GF-D8 (cell line): Measurements from ENCODE around the gene GOLIM4.

Experiments
- DNase-seq: peaks from one replicate; lab custom pipeline; 2025; lab: John Stamatoyannopoulos, UW

The GOLIM4 gene

DNA sequence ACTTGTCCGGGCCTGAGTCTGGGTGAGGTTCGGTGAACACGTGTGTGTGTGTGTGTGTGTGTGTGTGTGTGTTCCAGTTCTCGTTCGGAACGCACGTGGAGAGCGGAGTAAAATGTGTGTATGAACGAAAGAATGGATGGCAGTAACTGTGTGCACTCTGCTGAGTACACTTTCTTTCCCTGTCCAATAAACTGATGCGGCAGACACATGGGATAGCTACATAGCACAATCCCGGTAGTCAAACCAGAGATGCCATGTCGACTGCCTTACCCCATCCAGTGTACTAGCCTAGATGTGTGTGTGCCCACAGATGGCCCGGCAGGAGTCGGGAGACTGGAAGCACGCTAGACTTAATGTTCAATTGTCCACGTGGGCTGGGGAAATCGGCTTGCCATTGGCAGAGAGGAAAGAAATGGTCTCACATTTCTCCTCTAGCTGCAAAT lies 507 bp upstream of the GOLIM4 start:
- peak; percentile 90 for DNase-seq

DNA sequence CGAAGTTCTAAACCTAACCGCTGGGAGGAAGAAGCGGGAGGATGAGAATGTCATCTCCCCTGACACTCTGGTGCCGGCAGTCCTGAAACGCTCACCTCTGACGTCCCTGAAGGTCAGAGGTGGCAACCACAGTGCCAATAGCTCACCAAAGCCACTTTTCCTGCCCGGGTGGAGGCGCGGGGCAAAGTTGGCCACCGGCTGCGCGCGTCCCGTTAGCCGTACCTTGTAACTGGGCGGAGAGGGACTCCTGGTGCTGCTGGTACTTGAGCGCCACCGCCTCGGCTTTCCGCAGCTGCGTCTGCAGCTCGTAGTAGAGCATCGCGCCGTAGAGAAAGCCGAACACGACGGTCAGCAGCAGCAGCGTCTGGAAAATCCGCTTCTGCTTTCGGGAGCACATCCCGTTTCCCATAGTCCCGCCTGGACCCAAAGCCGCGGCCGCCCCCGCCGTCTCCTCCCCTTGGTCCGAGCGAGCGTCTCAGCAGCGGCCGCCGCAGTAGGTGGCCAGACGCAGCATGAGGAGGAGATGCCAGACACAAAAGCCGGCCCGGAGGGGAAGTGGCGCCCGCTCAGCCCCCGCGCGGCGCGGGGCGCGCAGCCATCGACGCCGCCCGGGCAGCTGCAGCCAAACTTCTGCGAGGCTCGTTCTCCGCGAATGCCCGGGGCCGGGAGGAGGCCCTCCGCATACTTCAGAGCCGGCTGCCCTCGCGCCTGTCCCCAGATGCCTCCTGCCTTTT lies 680 bp downstream of the GOLIM4 start:
- DNase-seq = peak; percentile 46

DNA sequence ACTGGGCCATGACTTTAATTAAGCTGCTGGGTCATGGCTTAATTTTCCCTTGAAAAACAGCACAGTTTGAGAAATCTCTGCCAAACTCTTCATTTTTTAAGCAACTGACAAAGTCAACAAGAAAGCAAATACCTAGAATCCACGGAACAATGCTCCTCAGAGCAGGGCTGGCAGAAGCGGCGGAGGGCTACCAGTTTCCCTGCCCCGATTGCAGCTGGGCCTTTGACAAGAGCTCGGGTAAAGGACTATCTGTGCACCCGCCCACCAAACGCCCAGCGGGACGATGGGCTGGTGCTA lies 1.2 kb downstream of the GOLIM4 start:
- DNase-seq = no peak

DNA sequence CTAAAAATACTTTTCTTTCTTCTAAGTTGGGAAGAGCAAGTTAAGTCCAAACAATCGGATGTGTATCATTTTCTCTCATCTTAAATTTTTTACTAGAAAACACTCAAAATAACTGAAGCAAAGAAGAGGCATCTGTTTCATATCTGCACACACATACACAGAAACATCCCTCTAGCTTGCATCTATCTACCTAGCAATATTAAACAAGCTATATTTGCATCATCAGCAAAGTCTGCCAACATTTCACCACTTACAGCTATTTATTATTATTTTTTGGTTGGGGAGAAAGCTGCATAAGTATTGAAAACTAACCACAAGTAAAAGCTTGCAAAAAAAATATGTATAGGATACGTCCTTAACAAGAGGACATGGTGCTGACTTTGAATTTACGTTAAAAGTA lies 1.9 kb downstream of the GOLIM4 start:
- no peak for DNase-seq

DNA sequence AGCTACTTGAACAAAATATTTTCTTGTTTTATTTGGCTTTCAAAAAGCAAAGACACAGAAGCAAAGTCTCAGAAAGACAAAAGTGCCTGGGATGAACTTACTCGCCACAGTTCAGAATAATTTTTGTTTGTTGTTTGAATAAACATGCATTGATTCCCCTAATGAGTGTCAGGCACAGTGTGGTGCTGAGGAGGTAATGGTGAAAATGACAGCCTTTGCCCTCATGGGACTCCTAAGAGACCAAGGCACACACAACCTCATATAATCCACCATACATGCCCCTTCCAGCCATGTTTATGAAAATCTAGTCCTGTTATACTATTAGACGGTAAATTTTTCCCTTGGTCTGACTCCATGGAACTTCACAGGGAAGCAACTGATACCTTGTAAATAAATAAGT lies 2.5 kb downstream of the GOLIM4 start:
- no peak for DNase-seq

DNA sequence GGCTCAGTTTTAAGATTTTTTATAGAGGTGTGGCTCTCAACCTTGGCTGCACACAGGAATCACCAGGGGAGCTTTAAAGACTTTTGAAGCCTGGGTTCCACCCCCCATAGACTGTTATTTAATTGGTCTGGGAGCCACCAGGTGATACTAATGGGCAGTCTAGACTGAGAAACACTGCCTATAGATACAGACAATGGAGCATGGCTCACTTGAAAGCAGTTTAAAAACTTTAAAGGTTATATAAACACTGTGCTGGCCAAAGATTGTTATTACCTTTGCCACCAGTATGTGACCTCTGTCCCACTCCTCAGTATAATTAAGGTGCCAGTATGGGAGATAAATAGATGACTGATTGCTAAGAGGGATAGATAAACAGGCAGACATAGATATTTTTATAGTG lies 3.8 kb downstream of the GOLIM4 start:
- DNase-seq = no peak

DNA sequence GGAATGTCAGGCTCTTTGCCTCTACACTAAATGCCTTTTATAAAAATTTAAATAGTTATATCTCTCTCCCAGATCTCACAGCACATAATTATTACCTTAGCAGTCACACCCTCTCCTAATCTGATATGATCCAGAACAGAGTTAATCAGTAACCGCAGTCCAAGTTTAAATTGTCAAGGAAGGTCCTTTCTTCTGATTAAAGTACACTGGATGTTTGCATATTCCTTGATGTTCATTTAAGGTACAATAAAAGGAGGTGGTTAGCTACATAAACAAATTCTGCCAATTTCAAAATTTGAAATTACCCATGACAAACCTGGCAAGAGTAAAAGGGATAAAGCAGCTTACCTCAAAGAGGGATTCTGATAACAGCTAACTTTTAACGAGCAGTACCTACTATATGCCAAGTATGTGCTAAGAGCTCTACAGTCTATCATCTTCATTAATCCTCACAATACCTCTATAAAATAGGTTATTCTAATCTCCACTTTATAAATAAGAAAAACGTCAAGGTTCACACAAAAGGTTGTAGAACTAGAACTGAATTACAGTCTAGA lies 4.3 kb downstream of the GOLIM4 start:
- no peak for DNase-seq

DNA sequence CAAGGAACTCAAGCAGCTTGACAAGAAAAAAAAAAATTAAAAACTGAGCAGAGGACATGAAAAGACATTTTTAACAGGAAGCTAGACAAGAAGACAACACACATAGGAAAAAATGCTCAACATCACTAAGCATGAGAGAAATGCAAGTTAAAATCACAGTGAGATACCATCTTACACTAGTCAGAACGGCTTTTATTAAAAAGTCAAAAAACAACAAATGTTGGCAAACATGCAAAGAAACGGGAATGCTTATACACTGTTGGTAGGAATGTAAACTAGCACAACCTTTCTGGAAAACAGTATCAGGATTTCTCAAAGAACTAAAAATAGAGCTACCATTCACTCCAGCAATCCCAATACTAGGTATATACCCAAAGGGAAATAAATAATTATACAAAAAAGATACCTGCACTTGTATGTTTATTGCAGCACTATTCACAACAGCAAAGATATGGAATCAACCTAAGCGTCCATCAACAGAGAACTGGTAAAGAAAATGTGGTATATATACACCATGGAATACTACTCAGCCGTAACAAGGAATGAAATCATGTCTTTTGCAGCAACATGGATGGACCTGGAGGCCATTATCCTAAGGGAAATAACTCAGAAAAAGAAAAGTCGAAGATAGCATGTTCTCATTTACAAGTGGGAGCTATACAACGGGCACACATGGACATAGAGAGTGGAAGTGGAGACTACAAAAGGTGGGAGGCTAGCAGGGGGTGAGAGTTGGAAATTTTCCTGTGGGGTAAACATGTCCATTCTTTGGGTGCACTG lies 5.2 kb downstream of the GOLIM4 start:
- no peak for DNase-seq

DNA sequence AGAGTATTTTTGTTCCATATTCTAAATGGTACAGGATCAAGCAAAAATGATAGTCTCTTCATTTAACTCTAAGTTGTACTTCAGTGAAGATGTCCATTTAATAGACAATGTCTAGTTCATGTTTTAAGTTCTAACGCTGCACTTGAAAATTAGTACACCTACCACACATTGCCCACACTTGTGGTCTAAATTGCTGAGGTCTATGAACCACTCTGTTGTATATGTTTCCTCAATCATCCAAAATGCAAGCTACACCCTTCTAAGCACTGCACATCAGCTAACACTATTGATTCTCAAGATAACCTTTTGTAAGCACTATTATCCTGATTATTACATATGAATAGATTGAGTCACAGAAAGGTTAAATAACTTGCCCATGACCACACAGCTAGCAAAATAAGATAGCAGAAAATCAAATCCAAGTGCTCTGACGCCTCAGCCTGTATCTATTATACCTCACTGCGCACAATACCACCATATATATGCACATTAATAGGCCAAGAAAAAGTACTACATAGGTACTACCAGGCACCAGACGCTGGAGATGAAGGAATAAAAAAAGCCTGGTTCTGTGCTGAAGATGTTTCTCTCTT lies 6.4 kb downstream of the GOLIM4 start:
- DNase-seq = no peak

DNA sequence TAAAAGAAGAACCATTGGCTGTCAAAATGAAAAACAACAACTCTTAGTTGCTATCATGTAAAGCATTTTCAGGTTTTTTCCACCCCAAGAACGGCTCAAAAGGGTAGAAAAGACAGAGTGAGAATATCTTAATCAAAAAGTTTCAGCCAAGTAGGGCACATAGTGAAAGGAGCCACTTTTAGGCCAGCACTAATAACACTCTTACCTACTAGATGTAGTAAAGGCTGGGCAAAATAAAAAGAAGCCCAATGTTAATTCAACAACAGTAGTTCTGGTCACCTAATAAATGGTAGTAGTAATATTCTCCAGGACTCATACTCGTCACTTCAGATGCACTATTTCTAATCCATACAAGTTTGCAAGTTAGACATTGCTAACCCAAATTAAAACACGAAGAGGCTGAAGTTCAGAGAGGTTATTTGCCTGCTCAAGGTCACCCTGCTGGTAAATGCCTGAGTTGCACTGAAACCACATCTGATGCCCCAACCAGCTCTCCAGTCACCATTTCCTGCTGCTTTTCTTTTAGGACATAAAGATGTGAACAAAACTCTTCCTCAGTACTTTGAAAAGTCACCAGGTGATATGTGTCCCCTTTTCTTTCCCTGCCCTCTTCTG lies 7.5 kb downstream of the GOLIM4 start:
- peak; percentile 19 for DNase-seq

DNA sequence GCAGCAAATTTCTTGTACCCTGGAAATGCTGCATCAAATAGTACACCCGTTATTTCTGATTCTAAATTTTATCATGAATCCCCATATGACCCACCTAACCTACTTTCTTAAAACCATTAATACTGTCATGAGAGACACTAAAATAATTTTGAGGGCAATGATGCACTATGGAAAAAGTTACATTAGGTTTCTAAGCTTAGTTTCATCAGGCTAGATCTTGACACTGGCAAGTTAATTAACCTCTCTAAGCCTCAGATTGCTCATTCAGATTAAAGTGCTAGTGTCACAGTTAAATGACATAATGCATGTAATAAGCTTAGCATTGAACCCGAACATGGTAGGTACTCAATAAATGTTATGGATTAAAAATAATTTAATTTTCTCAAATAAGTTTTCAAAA lies 8.2 kb downstream of the GOLIM4 start:
- no peak for DNase-seq

DNA sequence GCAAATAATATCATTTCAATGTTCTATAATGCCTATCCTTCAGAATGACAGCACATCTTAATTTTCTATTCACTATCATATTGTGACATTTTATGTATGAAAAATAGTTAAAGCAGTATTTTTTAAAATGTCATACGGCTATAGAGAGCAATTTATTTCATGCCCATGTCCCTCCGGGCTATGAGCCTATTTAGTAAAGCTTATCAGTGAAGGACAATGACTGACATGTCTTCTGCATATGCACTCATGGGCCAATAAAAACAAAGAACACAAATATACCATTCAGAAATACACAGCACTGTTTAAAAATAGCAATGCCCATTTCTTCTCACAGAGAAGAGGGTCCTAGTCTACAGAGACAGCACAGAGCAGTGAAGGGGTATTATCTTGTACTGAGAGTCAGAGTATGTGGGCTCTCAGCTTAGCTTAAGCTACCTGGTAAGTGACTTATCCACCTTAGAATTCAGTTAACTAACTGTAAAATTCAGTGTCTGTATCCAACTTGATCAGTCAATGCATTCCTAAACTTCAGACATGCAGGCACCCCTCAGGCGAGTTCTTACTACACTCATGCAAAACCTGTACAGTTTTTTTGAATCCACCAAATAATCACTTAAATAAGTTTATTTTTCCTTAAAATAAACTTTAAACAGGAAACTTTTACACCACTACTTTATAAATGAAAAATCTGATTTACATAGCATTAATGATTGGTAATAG lies 9.0 kb downstream of the GOLIM4 start:
- no peak for DNase-seq

DNA sequence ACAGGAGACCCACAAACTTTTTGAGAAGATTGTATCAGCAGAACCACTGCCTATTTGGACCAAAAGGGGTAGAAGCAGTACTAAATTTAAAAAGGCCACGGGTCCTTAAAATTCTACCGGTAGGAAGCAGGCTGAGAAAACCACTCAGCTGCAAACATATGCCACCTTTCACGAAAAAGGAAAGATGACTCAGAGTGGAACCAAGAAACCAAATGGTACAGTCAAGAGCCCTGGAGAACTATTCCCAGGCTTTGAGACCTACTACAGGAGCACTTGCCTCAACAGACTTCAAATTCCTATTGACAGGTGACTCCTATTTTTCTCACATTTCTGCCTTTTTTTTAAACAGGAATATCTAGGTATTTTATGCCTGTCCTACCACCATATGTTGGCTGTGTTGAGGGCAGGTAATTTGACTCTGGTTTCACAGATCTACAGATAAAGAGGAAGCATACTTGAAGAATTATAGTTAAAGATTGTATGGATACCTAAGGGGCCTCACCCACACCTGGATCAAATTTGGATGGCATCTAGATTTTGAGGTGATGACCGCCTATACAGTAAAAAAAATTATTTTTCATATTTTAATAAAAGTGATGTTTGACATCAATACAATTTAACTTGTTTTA lies 10.1 kb downstream of the GOLIM4 start:
- no peak for DNase-seq

DNA sequence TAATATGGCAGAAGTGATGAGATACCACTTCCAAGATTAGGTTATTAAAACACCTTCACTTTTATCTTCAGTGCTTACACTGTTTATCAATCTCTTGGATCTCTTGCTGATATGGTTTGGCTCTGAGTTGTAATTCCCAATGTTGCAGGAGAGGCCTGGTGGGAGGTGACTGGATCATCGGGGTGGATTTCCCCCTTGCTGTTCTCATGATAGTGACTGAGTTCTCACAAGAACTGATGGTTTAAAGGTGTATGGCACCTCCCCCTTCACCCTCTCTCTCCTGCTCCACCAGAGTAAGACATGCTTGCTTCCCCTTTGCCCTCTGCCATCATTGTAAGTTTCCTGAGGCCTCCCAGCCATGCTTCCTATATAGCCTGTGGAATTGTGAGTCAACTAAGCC lies 11.8 kb downstream of the GOLIM4 start:
- no peak for DNase-seq

DNA sequence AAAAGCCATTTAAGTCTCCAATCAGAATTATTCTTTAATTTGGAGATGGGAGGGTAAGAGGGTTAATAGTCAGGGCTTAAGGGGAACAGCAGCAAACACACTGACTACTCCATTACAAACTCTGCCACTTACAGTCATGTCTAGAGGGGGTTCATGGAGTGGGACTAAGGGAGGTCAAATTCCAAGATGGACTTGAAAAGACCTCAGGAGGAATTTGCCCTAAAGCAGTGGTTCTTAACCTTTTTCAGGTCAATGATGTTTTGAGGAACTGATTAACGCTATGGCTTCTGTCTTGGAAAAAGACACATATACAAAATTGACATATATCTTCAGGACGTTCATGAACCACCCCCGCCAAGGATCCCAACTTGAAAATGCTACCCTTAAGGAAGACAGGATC lies 13.9 kb downstream of the GOLIM4 start:
- no peak for DNase-seq

DNA sequence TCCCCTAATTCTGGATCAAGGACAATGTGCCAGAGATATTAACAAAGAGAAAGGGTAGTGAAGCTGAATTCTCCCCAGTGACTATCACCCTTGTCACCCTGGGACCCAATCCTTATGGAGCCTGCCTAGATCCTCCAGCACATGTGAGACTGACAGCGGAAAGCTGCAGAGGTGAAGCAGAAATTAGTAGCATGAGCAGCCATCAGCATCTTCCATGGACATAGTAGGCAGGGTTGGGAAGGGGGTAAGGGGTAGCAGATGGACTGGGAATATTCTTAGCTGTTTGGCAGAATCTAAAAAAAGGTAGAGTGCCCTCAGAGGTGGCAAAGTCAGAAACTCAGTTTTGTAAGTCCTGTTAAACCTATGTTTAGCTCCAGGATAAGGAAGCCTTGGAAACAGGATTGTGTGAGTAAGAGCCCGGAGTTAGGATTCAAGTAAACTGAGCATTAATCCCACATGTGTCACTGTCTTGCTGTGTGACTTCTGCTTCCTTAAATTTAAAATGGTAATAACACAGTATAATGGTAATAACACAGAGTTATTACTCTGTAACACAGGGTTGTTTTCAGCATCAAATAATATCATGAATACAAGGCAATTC lies 14.5 kb downstream of the GOLIM4 start:
- DNase-seq = no peak

DNA sequence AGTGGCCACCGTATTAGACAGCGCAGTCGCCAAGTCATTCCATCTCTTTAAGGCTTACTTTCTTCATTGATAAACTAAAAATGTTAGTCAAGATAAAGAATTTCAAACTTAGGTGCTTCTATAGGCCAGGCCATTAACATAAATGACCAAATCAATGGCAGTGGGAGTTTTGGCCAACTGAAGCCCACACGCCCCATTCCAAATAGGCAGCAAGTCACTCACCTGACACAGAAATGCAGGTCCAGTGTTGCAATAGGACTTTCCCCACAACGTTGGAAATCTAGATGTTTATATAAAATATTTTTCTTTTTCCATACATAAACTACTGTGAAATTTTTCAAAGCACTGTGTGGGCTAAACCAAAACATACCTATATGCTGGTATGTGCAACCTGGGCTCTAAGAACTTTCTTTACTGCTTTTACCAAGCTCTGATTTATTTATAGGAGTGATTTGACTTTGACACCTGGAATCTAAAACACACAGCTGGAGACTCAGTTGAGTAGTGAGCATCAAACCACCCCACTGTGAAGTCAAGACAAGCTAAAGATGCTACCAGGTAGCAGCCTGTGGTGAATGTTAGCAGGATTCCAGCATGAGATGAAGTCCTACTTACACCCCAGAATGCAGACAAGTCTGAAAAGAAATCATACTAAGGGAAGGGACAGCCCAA lies 15.1 kb downstream of the GOLIM4 start:
- no peak for DNase-seq

DNA sequence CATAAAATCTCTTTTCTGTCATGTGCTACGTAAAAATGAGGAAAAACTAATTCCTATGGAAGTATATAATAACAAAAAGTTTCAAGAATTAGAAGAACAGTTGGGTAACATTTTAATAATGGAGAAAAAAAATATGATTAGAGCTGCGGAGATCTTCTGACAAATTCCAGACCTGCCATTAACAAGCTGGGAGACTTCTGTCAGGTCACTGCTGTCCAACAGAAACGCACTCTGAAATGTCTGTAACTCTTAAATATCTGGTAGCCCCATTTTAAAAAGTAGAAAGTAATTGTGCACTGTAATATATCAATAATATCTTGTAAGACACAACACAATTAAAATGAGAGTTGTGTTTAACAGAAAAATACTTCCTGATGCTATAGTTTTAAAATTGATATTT lies 15.7 kb downstream of the GOLIM4 start:
- DNase-seq = no peak

DNA sequence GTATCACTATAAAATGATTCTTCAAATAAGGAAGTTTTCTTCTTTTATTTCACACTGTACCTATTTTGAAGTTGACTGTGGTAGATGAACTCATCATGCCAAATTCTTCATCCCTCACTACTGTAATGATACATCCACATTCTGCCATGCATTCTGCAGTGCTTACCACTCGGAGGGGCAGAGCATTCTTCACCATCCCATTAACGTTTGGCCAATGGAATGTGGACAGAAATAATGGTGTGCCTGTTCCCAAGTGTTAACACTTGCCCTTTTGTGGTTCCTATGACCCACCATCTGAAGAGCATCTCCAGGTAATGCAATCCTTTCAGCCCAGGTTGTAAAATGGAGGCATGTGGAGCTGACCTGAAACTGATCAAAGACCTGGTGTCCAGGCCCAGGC lies 18.6 kb downstream of the GOLIM4 start:
- no peak for DNase-seq

DNA sequence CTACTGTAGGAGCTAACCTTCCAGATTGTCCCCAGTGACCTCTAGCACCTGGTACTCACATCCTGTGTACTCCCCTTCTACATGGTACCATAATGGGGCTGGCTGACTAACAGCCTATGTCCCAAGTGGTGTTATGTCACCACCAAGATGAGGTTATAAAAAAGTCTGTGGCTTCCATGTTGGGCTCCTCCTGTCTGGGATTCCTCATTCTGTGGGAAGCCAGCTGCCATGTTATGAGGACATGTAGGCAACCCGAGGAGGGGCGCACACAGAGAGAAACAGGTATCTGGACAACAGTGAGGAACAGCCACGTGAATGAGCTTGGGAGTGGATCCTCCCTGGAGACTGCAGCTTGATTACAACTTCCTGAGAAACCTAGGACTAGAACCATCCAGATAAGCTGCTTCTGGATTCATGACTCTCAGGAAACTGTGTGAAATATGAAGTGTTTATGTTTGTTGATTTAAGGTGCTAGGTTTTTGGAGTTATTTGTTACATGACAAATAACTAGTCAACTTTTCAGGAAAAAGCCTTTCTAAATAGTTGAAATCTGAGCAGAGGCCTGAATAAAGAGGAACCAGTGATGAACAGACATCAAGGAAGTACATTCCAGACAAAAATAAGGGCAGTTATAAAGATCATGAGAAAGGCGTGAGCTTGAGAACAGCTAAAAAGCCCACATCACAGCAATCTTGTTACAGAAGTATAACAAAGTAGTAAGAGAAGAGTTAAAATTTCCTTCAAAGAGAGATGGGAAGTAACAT lies 21.7 kb downstream of the GOLIM4 start:
- no peak for DNase-seq
